Stomach (tissue), 9 donors: ENCODE data around the gene PTMA. TPM values are rescaled to one million over a fixed set of nuclear protein-coding genes. Genes with fewer than 3 reads are reported as not detected.
"Not testable (repeated sequence)": the region's sequence is repeated elsewhere in the genome, so short reads cannot be mapped to it uniquely, and the experiment has no call there.

Experiments
- DNase-seq, 2 donors: peaks; one replicate each; pipeline versions ENCODE4 v3.0.0 to v3.0.0-alpha.2; 2013 to 2019
- H3K27ac ChIP-seq, 5 donors: fragments of 200-600 bp in 4 of 5; sonication (generic) in 4 of 5; one replicate each; pipeline ENCODE4 v1.5.1; 2013 to 2019; ENCODE audit warnings: mild to moderate bottlenecking in 1 of 5, moderate library complexity in 1 of 5
- H3K27me3 ChIP-seq, 3 donors: fragments of 200-600 bp; sonication (generic); one replicate each; pipeline ENCODE4 v1.5.1; 2017 to 2019; ENCODE audit warnings: mixed run types in 1 of 3
- H3K36me3 ChIP-seq, 4 donors: fragments of 200-600 bp; sonication (generic); 1 replicate in 3 of 4; 2 replicates in 1 of 4; pipeline ENCODE4 v1.5.1; 2016 to 2019
- H3K4me1 ChIP-seq, 4 donors: fragments of 200-600 bp; sonication (generic); one replicate each; pipeline ENCODE4 v1.5.1; 2016 to 2019
- H3K4me3 ChIP-seq, 4 donors: fragments of 200-600 bp; sonication (generic) in 3 of 4; one replicate each; pipeline ENCODE4 v1.5.1; 2016 to 2019; ENCODE audit warnings: mild to moderate bottlenecking in 1 of 4
- H3K9me3 ChIP-seq, 4 donors: fragments of 200-600 bp; sonication (generic); one replicate each; pipeline ENCODE4 v1.5.1; 2016 to 2019
- CTCF ChIP-seq, 7 experiments: fragments of 450-650 bp in 4 of 7; fragments of 200-600 bp in 3 of 7; sonication (generic) in 3 of 7; IDR thresholded peaks; one replicate each; pipeline ENCODE4 v1.5.1; 2016 to 2019; ENCODE audit warnings: antibody characterized with exemption in 7 of 7, control low read depth in 2 of 7, mild to moderate bottlenecking in 1 of 7
- EP300 ChIP-seq: sonication (generic); formaldehyde crosslinking; IDR thresholded peaks from one replicate; pipeline ENCODE4 v1.6.1; 2017; ENCODE audit warnings: antibody characterized with exemption
- POLR2A ChIP-seq, 4 donors: fragments of 450-650 bp; IDR thresholded peaks; one replicate each; pipeline ENCODE4 v1.6.1; 2016; ENCODE audit warnings: antibody characterized with exemption in 4 of 4, control low read depth in 2 of 4, mild to moderate bottlenecking in 1 of 4, moderate library complexity in 1 of 4
- POLR2AphosphoS5 ChIP-seq, 3 donors: sonication (generic); formaldehyde crosslinking; IDR thresholded peaks; one replicate each; pipeline ENCODE4 v1.6.1; 2016; ENCODE audit warnings: antibody characterized with exemption in 3 of 3
- WGBS, 5 donors: extraction: QIAGEN DNeasy Blood & Tissue Kit in 3 of 5; methylation state at CpG; one replicate each; pipeline versions ENCODE4 v1.1.5 to v1.1.7; 2013 to 2018; 5-methylcytosine and 5-hydroxymethylcytosine counted together
- intact Hi-C: fragments of 100-400 bp; cut with DNase I; formaldehyde crosslinking; loops from one replicate; pipeline ENCODE4 v1.15.1; 2023; ENCODE audit warnings: low total_unique reads
- polyA plus RNA-seq, 3 donors: library from polyadenylated mRNA; stranded (reverse); fragments of 200-250 nt; gene quantifications; one replicate each; pipeline ENCODE4 v1.2.3, GENCODE V29; 2013
- total RNA-seq, 5 donors: library from RNA; depleted of rRNA; stranded (reverse); fragments of >200 nt; gene quantifications; one replicate each; pipeline versions ENCODE4 v1.1.0 to v1.2.3, GENCODE V29; 2014 to 2016
- donor health status: healthy with polysubstance abuse.
- donor health status: Bipolar disorder and iron deficiency.
- donor health status: healthy.

Gene PTMA
- total and polyA plus RNA-seq, 8 donors, result 244 to 2,006 (median 1,059) TPM

- TF ChIP-seq EP300 (no peak), POLR2A (IDR thresholded peaks at IDR 0.05) (no peak), CTCF (IDR thresholded peaks at IDR 0.05) (no peak), POLR2AphosphoS5 (IDR thresholded peaks at IDR 0.05) (no peak)
- Histone ChIP-seq H3K9me3 (no peaks in the 10 kb centered on the region), H3K27ac (no peak overlapping the region), H3K4me3 (no peak overlapping the region), H3K27me3 (no peaks in the 10 kb centered on the region), H3K36me3 (no peaks in the 10 kb centered on the region), H3K4me1 (no peaks in the 10 kb centered on the region)
- no peak for DNase-seq
- 74 to 84% (median 77%) methylated on average over 6 of the region's 6 CpGs for WGBS, 5 donors
- intact Hi-C loops, result no loop called here
These were observed 37.1 kb downstream of the PTMA start for GRCh38 chr2:231745303-231746038.

- H3K9me3 ChIP-seq, H3K27ac ChIP-seq, DNase-seq, H3K4me3 ChIP-seq, H3K4me1 ChIP-seq, H3K27me3 ChIP-seq, intact Hi-C loops, H3K36me3 ChIP-seq: not testable (repeated sequence)
- WGBS, 5 donors, result 80 to 85% (median 82%) methylated on average over 6 of the region's 6 CpGs
These were observed 40.0 kb downstream of the PTMA start for GRCh38 chr2:231748153-231748896.

- H3K27ac ChIP-seq, H3K4me1 ChIP-seq, DNase-seq, H3K4me3 ChIP-seq, H3K9me3 ChIP-seq, intact Hi-C loops, H3K36me3 ChIP-seq, H3K27me3 ChIP-seq: not testable (repeated sequence)
- WGBS, 5 donors, result 90 to 98% (median 93%) methylated on average over 6 to 10 of the region's 10 CpGs
These were observed 40.7 kb downstream of the PTMA start for GRCh38 chr2:231749016-231749415.

- no peaks in the 10 kb centered on the region for H3K9me3 ChIP-seq
- H3K27me3 ChIP-seq, result no peaks in the 10 kb centered on the region
- no peak for TF ChIP-seq EP300
- no peak for TF ChIP-seq POLR2AphosphoS5 (IDR thresholded peaks at IDR 0.05)
- no peak for TF ChIP-seq CTCF (IDR thresholded peaks at IDR 0.05)
- no peak for TF ChIP-seq POLR2A (IDR thresholded peaks at IDR 0.05)
- no peaks in the 10 kb centered on the region for H3K36me3 ChIP-seq
- H3K4me3 ChIP-seq, result no peak overlapping the region
- no peaks in the 10 kb centered on the region for H3K4me1 ChIP-seq
- 92 to 96% (median 94%) methylated on average over 4 of the region's 4 CpGs for WGBS, 5 donors
- intact Hi-C loops, result no loop called here
- H3K27ac ChIP-seq, result no peak overlapping the region
- DNase-seq, result no peak
These were observed 42.9 kb downstream of the PTMA start for GRCh38 chr2:231751042-231751815.

GRCh38 chr2:231752061-231752460 lies 43.7 kb downstream of the PTMA start:
- no peak for DNase-seq
- Histone ChIP-seq H3K4me1 (no peaks in the 10 kb centered on the region), H3K27me3 (no peaks in the 10 kb centered on the region), H3K9me3 (no peaks in the 10 kb centered on the region), H3K4me3 (no peak overlapping the region), H3K36me3 (no peaks in the 10 kb centered on the region), H3K27ac (no peak overlapping the region)
- 58 to 72% (median 66%) methylated on average over 2 of the region's 2 CpGs for WGBS, 5 donors
- no peak for TF ChIP-seq POLR2AphosphoS5 (IDR thresholded peaks at IDR 0.05)
- TF ChIP-seq POLR2A (IDR thresholded peaks at IDR 0.05), result no peak
- no peak for TF ChIP-seq CTCF (IDR thresholded peaks at IDR 0.05)
- no peak for TF ChIP-seq EP300
- intact Hi-C loops, result no loop called here
